ENCODE results near the gene GNG12. TPM values are rescaled to one million over a fixed set of nuclear protein-coding genes. Genes with fewer than 3 reads are reported as not detected.

GNG12 gene
- polyA plus RNA-seq, 1 experiment: 185 TPM

DNA sequence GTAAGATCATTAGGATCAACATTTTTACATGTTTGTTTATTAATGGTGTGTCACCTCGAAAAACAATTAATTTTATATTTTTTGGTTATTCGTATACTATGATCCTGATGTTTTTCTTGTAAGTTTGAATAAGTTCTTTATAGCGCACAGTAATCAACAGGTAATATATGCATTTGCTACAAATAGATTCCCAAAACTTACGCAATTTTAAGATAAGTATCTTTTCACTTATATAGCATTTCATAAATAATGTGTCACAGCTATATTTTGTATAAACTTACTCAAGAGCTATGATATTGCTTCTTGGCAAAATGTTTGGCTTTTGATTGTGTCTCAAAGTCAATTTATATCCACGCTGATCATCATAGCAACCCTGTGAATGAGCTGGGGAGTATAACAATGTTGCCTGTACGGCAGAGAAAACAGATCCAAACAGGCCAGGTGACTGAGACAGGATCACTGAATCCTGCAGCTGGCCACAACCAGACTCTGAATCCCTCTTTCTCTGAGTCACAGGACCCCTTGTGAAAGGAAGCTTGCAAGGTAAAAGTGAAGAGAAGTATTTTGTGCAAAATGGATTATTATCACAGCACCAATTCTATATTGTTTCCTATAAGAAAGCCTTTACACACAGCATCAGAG is 48.6 kb downstream of the GNG12 start:
- no peak for DNase-seq (ENCODE audit: low read depth, low spot score)
- no peak overlapping the region for H3K27ac ChIP-seq (ENCODE audit: low read depth, low read length)
- ChIA-PET CTCF (interaction anchor here (0.9 kb wide), 1 partner anchor 25 kb away, joined by 3 read pairs; no protein-coding TSS in a partner anchor), POLR2A (no interaction called here)
- H3K4me3 ChIP-seq (ENCODE audit: low read depth, low read length): no peak overlapping the region
- TF ChIP-seq, protein P1, sequence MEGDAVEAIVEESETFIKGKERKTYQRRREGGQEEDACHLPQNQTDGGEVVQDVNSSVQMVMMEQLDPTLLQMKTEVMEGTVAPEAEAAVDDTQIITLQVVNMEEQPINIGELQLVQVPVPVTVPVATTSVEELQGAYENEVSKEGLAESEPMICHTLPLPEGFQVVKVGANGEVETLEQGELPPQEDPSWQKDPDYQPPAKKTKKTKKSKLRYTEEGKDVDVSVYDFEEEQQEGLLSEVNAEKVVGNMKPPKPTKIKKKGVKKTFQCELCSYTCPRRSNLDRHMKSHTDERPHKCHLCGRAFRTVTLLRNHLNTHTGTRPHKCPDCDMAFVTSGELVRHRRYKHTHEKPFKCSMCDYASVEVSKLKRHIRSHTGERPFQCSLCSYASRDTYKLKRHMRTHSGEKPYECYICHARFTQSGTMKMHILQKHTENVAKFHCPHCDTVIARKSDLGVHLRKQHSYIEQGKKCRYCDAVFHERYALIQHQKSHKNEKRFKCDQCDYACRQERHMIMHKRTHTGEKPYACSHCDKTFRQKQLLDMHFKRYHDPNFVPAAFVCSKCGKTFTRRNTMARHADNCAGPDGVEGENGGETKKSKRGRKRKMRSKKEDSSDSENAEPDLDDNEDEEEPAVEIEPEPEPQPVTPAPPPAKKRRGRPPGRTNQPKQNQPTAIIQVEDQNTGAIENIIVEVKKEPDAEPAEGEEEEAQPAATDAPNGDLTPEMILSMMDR (IDR thresholded peaks at IDR 0.05; ENCODE audit: low read depth, low read length): no peak
- no peaks in the 10 kb centered on the region for H3K9me3 ChIP-seq (ENCODE audit: control insufficient read depth, insufficient read depth, low read length)
- H3K27me3 ChIP-seq (ENCODE audit: control insufficient read depth, insufficient read depth, low read length): no peaks in the 10 kb centered on the region

DNA sequence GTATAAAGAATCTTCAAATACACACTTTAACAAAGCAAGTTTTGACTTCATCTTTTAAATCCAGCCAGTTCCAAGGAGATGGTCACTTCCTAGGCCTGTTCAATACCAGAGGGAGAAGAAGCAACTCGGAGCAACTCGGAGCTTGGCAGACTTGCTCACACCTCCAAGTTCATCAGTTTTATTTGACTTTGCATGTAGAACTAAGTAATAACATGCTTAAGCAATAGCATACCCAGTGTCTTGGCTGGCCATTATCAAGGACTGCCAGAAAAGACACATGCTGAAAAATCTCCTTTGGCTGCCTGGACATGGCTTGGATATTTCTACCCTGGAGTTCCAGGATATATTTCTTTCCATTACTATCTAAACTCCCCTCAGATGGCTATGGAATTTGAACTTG is 52.6 kb downstream of the GNG12 start:
- CTCF ChIA-PET: interaction anchor here (1.5 to 1.7 kb wide), 3 partner anchors 9 to 21 kb away, joined by 4 read pairs; no protein-coding TSS in a partner anchor
- TF ChIP-seq, protein P1 (IDR thresholded peaks at IDR 0.05; ENCODE audit: low read depth, low read length): no peak
- Histone ChIP-seq H3K9me3 (ENCODE audit: control insufficient read depth, insufficient read depth, low read length) (no peaks in the 10 kb centered on the region), H3K27ac (ENCODE audit: low read depth, low read length) (no peak overlapping the region), H3K27me3 (ENCODE audit: control insufficient read depth, insufficient read depth, low read length) (no peaks in the 10 kb centered on the region), H3K4me3 (ENCODE audit: low read depth, low read length) (no peak overlapping the region)
- POLR2A ChIA-PET: no interaction called here
- DNase-seq (ENCODE audit: low read depth, low spot score): no peak

DNA sequence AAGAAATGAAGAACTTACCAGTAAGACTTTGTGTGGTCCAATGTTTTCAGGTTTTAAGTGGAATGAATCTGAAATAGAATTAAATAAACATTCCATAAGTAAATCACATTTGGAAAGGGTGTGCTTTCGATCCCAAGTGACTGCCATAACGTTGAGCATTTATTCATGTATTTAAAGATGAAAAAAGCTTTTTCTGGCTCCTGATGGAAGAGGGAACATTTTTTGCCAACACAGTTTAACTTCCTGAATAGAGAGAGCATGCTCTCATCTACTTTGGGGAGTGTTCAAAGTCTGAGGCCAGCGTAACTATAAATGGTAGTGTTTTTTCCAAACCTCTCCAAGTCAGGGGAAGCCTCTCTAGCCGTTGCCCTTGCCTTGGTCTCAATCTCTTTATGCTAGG is 55.8 kb downstream of the GNG12 start:
- Histone ChIP-seq H3K4me3 (ENCODE audit: low read depth, low read length) (no peak overlapping the region), H3K27ac (ENCODE audit: low read depth, low read length) (no peak overlapping the region), H3K9me3 (ENCODE audit: control insufficient read depth, insufficient read depth, low read length) (no peaks in the 10 kb centered on the region), H3K27me3 (ENCODE audit: control insufficient read depth, insufficient read depth, low read length) (no peaks in the 10 kb centered on the region)
- POLR2A ChIA-PET: no interaction called here
- no peak for DNase-seq (ENCODE audit: low read depth, low spot score)
- CTCF ChIA-PET: interaction anchor here (2.1 kb wide), 1 partner anchor 12 kb away, joined by 14 read pairs; no protein-coding TSS in a partner anchor
- TF ChIP-seq, protein P1 (IDR thresholded peaks at IDR 0.05; ENCODE audit: low read depth, low read length): no peak

DNA sequence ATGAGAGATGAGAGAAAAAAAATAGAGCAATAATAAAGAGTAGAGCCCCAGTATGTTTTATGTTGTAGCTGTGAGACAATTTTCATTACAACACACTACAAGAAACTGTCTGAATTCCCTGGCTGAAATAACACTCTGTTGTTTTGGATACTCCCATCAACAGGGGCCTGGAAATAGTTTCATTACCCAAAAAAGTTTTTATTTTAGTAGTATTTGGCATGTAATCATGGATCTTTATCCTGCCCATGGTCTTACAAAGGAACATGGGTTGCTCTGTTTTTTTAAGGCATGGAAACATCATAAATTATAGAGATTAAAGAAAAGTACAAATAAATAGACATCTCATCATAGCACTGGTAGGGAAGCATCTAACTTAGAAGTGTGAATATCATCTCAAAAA is 56.3 kb downstream of the GNG12 start:
- ChIA-PET CTCF (interaction anchor here (1.1 to 2.1 kb wide), 4 partner anchors 11 to 242 kb away, joined by 3 to 14 read pairs (median 4); no protein-coding TSS in a partner anchor), POLR2A (no interaction called here)
- no peaks in the 10 kb centered on the region for H3K9me3 ChIP-seq (ENCODE audit: control insufficient read depth, insufficient read depth, low read length)
- H3K27me3 ChIP-seq (ENCODE audit: control insufficient read depth, insufficient read depth, low read length): no peaks in the 10 kb centered on the region
- DNase-seq (ENCODE audit: low read depth, low spot score): no peak
- TF ChIP-seq, protein P1 (IDR thresholded peaks at IDR 0.05; ENCODE audit: low read depth, low read length): no peak
- no peak overlapping the region for H3K4me3 ChIP-seq (ENCODE audit: low read depth, low read length)
- H3K27ac ChIP-seq (ENCODE audit: low read depth, low read length): no peak overlapping the region

DNA sequence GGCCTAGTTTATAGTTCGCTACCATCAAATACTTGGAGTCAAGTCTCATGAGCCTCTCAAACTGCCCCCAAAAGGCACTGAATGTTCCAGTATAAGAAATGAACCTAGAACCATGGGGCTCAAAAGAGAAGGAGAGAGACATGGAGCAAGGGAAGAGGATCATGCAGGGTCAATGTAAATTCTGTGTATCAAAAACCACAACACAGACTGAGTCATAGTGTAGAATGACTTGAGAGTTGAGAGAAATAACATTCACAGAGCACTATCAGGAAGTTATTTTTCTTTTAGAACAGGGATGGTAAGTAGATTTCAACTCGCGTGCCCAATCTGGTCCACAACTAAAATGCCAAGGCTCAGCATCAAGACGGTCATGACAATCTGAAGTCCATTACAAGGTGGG is 59.8 kb downstream of the GNG12 start:
- Histone ChIP-seq H3K9me3 (ENCODE audit: control insufficient read depth, insufficient read depth, low read length) (no peaks in the 10 kb centered on the region), H3K27ac (ENCODE audit: low read depth, low read length) (no peak overlapping the region), H3K27me3 (ENCODE audit: control insufficient read depth, insufficient read depth, low read length) (no peaks in the 10 kb centered on the region), H3K4me3 (ENCODE audit: low read depth, low read length) (no peak overlapping the region)
- no peak for DNase-seq (ENCODE audit: low read depth, low spot score)
- CTCF ChIA-PET: interaction anchor here (1.5 to 1.8 kb wide), 2 partner anchors 8 to 13 kb away, joined by 3 to 7 read pairs; no protein-coding TSS in a partner anchor
- POLR2A ChIA-PET: no interaction called here
- TF ChIP-seq, protein P1 (IDR thresholded peaks at IDR 0.05; ENCODE audit: low read depth, low read length): no peak

Data from AG04450 (cell line).